ENCODE data around the gene EPB41L4A. TPM values are rescaled to one million over a fixed set of nuclear protein-coding genes. Genes with fewer than 3 reads are reported as not detected.
A peak's percentile ranks its signal among the peaks of the same experiment; 100 is the strongest.
"Not testable (repeated sequence)": the region's sequence is repeated elsewhere in the genome, so short reads cannot be mapped to it uniquely, and the experiment has no call there.

The EPB41L4A gene
- polyA plus RNA-seq, 4 donors = 15.4 to 31.7 (median 27.6) TPM

GRCh38 chr5:112217843-112218579 lies 201.1 kb downstream of the EPB41L4A start:
- no peak for DNase-seq (ENCODE audit: low read depth in 4 of 4, low spot score in 3 of 4)

- DNase-seq (ENCODE audit: low read depth in 4 of 4, low spot score in 3 of 4) = no peak
These were observed 202.9 kb downstream of the EPB41L4A start for GRCh38 chr5:112216140-112216539.

- no peak for DNase-seq (ENCODE audit: low read depth in 4 of 4, low spot score in 3 of 4)
These were observed 208.6 kb downstream of the EPB41L4A start for GRCh38 chr5:112210430-112211005.

GRCh38 chr5:112208699-112209615 lies 210.1 kb downstream of the EPB41L4A start:
- DNase-seq (ENCODE audit: low read depth in 4 of 4, low spot score in 3 of 4) = peak in 1 of 4 donors; percentile 15

- not testable (repeated sequence) for DNase-seq (ENCODE audit: low read depth in 4 of 4, low spot score in 3 of 4)
These were observed 210.9 kb downstream of the EPB41L4A start for GRCh38 chr5:112208195-112208594.

GRCh38 chr5:112205846-112206245 lies 213.2 kb downstream of the EPB41L4A start:
- no peak for DNase-seq (ENCODE audit: low read depth in 4 of 4, low spot score in 3 of 4)

GRCh38 chr5:112203229-112203628 lies 215.8 kb downstream of the EPB41L4A start:
- DNase-seq (ENCODE audit: low read depth in 4 of 4, low spot score in 3 of 4) = no peak

- no peak for DNase-seq (ENCODE audit: low read depth in 4 of 4, low spot score in 3 of 4)
These were observed 216.4 kb downstream of the EPB41L4A start for GRCh38 chr5:112202694-112203093.

GRCh38 chr5:112201141-112201540 lies 217.9 kb downstream of the EPB41L4A start:
- DNase-seq (ENCODE audit: low read depth in 4 of 4, low spot score in 3 of 4) = no peak

- DNase-seq (ENCODE audit: low read depth in 4 of 4, low spot score in 3 of 4) = no peak
These were observed 218.9 kb downstream of the EPB41L4A start for GRCh38 chr5:112200131-112200530.

GRCh38 chr5:112196584-112196983 lies 222.5 kb downstream of the EPB41L4A start:
- peak in 1 of 4 donors; percentile 15 for DNase-seq (ENCODE audit: low read depth in 4 of 4, low spot score in 3 of 4)

GRCh38 chr5:112195924-112196323 lies 223.2 kb downstream of the EPB41L4A start:
- no peak for DNase-seq (ENCODE audit: low read depth in 4 of 4, low spot score in 3 of 4)

GRCh38 chr5:112192866-112193265 lies 226.2 kb downstream of the EPB41L4A start:
- no peak for DNase-seq (ENCODE audit: low read depth in 4 of 4, low spot score in 3 of 4)

- DNase-seq (ENCODE audit: low read depth in 4 of 4, low spot score in 3 of 4) = no peak
These were observed 227.0 kb downstream of the EPB41L4A start for GRCh38 chr5:112192072-112192471.

GRCh38 chr5:112189391-112189790 lies 229.7 kb downstream of the EPB41L4A start:
- no peak for DNase-seq (ENCODE audit: low read depth in 4 of 4, low spot score in 3 of 4)

- DNase-seq (ENCODE audit: low read depth in 4 of 4, low spot score in 3 of 4) = peak in 1 of 4 donors; percentile 33
These were observed 232.6 kb downstream of the EPB41L4A start for GRCh38 chr5:112186401-112186990.

- no peak for DNase-seq (ENCODE audit: low read depth in 4 of 4, low spot score in 3 of 4)
These were observed 235.2 kb downstream of the EPB41L4A start for GRCh38 chr5:112183874-112184273.

- no peak for DNase-seq (ENCODE audit: low read depth in 4 of 4, low spot score in 3 of 4)
These were observed 235.9 kb downstream of the EPB41L4A start for GRCh38 chr5:112183103-112183711.

GRCh38 chr5:112179290-112179689 lies 239.8 kb downstream of the EPB41L4A start:
- no peak for DNase-seq (ENCODE audit: low read depth in 4 of 4, low spot score in 3 of 4)

- peak in 3 of 4 donors; percentile 45 to 63 (median 58) for DNase-seq (ENCODE audit: low read depth in 4 of 4, low spot score in 3 of 4)
These were observed 244.0 kb downstream of the EPB41L4A start for GRCh38 chr5:112174959-112175594.

Measured in left renal pelvis (tissue), 4 donors.